ENCODE measurements around the gene SCT. TPM values are rescaled to one million over a fixed set of nuclear protein-coding genes. Genes with fewer than 3 reads are reported as not detected.

The SCT gene, protein sequence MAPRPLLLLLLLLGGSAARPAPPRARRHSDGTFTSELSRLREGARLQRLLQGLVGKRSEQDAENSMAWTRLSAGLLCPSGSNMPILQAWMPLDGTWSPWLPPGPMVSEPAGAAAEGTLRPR
- total RNA-seq, result not detected

DNA sequence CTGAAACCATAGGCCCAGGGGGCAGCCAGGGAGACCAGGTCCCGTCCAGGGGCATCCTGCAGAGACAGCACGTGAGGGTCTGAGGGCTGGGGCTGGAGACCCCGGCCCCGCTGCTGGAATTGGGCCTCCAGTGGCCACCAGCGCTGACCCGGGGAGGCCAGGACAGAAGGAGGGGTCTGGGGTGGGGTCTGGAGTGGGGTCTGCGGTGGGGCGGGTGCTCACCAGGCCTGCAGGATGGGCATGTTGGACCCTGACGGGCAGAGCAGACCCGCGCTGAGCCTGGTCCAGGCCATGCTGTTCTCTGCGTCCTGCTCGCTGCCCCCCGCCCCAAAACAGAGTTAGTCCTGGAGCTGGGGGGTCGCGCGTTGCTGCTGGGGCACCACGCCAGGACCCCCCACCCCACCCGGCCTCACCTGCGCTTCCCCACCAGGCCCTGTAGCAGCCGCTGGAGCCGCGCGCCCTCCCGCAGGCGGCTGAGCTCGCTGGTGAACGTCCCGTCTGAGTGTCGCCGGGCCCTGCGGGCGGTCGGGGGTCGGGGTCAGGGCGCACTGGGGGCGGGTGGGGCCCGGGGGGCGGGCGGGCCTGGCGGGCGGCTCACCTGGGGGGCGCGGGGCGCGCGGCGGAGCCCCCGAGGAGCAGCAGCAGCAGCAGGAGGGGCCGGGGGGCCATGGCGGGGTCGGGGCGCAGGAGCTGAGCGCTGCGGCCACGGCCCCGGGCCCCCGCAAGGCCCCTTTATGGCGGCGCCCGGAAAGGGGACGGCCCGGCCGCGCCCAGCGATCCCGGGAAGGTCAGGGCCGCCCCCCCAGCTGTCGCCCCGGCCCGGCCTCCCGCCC lies at the start of gene SCT:
Gene SCT, minus strand, starts transcription at position 707 of the 833 bp plus-strand sequence. Its CDS starts 38 bp downstream, at position 669.
- peaks cover 0 to 27% (median 15%) of the 10 kb centered on the region in 4 donors for H3K36me3 ChIP-seq
- no peak within 1 kb of the TSS for H3K27ac ChIP-seq (replicated peaks in 1 of 4)
- H3K9me3 ChIP-seq, result no peaks in the 10 kb centered on the region
- peaks cover 2 to 29% (median 19%) of the 10 kb centered on the region in 4 donors for H3K4me1 ChIP-seq
- intact Hi-C loops (cut with DNase I), result no loop called here
- peak within 1 kb of the TSS in 1 of 4 donors; percentile 3 for H3K4me3 ChIP-seq
- TF ChIP-seq POLR2AphosphoS5 (IDR thresholded peaks at IDR 0.05) (no peak), EP300 (IDR thresholded peaks at IDR 0.05) (no peak), POLR2A (IDR thresholded peaks at IDR 0.05; ENCODE audit: low read depth) (no peak)
- TF ChIP-seq, protein P1, sequence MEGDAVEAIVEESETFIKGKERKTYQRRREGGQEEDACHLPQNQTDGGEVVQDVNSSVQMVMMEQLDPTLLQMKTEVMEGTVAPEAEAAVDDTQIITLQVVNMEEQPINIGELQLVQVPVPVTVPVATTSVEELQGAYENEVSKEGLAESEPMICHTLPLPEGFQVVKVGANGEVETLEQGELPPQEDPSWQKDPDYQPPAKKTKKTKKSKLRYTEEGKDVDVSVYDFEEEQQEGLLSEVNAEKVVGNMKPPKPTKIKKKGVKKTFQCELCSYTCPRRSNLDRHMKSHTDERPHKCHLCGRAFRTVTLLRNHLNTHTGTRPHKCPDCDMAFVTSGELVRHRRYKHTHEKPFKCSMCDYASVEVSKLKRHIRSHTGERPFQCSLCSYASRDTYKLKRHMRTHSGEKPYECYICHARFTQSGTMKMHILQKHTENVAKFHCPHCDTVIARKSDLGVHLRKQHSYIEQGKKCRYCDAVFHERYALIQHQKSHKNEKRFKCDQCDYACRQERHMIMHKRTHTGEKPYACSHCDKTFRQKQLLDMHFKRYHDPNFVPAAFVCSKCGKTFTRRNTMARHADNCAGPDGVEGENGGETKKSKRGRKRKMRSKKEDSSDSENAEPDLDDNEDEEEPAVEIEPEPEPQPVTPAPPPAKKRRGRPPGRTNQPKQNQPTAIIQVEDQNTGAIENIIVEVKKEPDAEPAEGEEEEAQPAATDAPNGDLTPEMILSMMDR (IDR thresholded peaks at IDR 0.05), result no peak
- 13% methylated on average over 15 of the region's 72 CpGs for WGBS
- peaks cover 0 to 40% (median 2%) of the 10 kb centered on the region in 4 donors for H3K27me3 ChIP-seq
- DNase-seq (ENCODE audit: extremely low spot score), result no peak

DNA sequence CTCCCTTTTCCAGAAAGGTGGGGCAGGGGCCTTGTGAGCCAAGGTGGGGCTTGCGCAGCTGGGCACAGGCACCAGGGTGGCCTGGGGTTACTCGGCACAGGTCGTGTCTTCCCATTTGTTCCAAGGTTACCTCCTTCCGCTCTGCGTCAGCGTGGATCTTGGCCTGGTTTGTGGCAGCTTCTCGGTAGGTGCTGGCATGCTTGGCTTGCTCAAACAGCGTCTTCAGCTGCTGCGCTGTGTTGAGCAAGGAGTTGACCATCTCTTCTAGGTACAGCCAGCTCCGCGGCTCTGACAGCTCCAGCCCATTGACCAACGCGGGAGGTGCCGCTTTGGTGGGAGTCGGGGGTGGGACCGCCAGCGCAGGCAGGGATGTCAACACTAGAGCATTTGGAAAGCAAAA lies 47.4 kb upstream of the SCT start:
- Histone ChIP-seq H3K4me1 (no peaks in the 10 kb centered on the region), H3K27ac (replicated peaks in 1 of 4) (no peak overlapping the region), H3K9me3 (no peaks in the 10 kb centered on the region), H3K27me3 (no peaks in the 10 kb centered on the region), H3K36me3 (peaks cover 33 to 90% (median 71%) of the 10 kb centered on the region in 4 donors), H3K4me3 (no peak overlapping the region)
- intact Hi-C loops (cut with DNase I), result no loop called here
- 94% methylated on average over 15 of the region's 17 CpGs for WGBS
- DNase-seq (ENCODE audit: extremely low spot score), result no peak
- no peak for TF ChIP-seq POLR2A (IDR thresholded peaks at IDR 0.05; ENCODE audit: low read depth)
- no peak for TF ChIP-seq POLR2AphosphoS5 (IDR thresholded peaks at IDR 0.05)
- no peak for TF ChIP-seq EP300 (IDR thresholded peaks at IDR 0.05)
- TF ChIP-seq, protein P1 (IDR thresholded peaks at IDR 0.05), result no peak

DNA sequence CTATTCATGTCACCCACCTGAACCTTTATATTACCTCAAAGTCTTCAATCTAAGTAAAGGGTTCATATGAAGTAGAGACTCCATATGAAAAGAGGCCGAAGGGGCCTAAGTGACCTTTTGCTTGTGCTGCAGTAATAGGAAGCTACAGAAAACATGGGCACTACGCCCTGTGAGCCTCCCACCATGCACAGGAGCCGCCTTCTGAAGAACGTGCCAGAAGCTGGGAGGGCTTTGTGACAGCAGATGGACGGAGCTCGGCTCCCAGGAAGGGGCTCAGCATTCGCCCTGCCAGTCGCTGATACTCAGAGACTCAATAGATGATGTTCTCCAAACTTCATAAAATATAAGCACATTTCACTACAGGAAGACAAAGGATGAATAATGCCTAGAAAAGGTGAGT lies 46.9 kb upstream of the SCT start:
- 91% methylated on average over 8 of the region's 8 CpGs for WGBS

DNA sequence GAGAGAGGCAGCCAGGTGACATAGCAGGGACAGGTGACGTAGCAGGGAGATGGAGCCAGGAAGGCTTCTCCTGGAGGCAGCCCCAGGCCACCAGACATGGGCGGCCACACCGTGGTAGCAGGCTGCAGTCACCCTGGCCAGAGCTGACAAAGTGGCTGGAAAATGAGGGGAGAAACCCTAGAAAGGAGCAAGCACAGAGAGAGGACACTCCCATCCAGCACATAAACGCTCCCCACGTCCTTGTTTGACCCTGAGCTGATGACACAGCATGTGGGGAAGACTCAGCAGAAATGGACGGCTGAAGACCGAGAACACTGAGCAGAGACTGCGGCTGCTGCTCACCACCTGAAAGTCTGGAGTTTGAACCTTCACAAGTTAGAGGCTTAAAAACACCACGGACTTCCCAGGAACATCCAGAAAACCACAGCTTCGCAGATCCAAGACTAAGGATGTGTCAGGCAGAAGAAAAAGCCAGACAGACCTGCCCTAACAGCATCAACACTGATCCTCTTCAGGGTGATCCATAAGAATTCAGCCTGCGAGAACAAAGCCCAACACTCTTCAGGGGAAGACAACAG lies 38.8 kb upstream of the SCT start:
- Histone ChIP-seq H3K9me3 (no peaks in the 10 kb centered on the region), H3K4me1 (peaks cover 0 to 21% (median 14%) of the 10 kb centered on the region in 4 donors), H3K4me3 (no peak overlapping the region), H3K27me3 (no peaks in the 10 kb centered on the region), H3K27ac (replicated peaks in 1 of 4) (peak overlapping the region; percentile 52 to 72 (median 60)), H3K36me3 (peaks cover 0 to 52% (median 30%) of the 10 kb centered on the region in 4 donors)
- WGBS, result 54% methylated on average over 11 of the region's 11 CpGs
- intact Hi-C loops (cut with DNase I), result no loop called here
- DNase-seq (ENCODE audit: extremely low spot score), result no peak
- no peak for TF ChIP-seq POLR2A (IDR thresholded peaks at IDR 0.05; ENCODE audit: low read depth)
- TF ChIP-seq POLR2AphosphoS5 (IDR thresholded peaks at IDR 0.05), result peak in 1 of 2 donors; percentile 40

More for the DNA sequence above, 46.9 kb upstream of the SCT start:
- no peak overlapping the region for H3K4me3 ChIP-seq
- H3K9me3 ChIP-seq, result no peaks in the 10 kb centered on the region
- H3K36me3 ChIP-seq, result peaks cover 28 to 85% (median 66%) of the 10 kb centered on the region in 4 donors
- TF ChIP-seq POLR2AphosphoS5 (IDR thresholded peaks at IDR 0.05) (no peak), EP300 (IDR thresholded peaks at IDR 0.05) (no peak), POLR2A (IDR thresholded peaks at IDR 0.05; ENCODE audit: low read depth) (no peak)
- TF ChIP-seq, protein P1 (IDR thresholded peaks at IDR 0.05), result no peak
- no peak for DNase-seq (ENCODE audit: extremely low spot score)
- intact Hi-C loops (cut with DNase I), result no loop called here
- H3K27ac ChIP-seq (replicated peaks in 1 of 4), result no peak overlapping the region
- no peaks in the 10 kb centered on the region for H3K27me3 ChIP-seq
- H3K4me1 ChIP-seq, result no peaks in the 10 kb centered on the region

Measured in esophagus muscularis mucosa (tissue), 4 donors.